Activated naive CD4-positive, alpha-beta T cell treated with Interleukin-2 at 50 U/mL for 16 hours (primary cell): ENCODE measurements around the gene ING3.
"Not testable (repeated sequence)": the region's sequence is repeated elsewhere in the genome, so short reads cannot be mapped to it uniquely, and the experiment has no call there.

ENCODE experiments used
- DNase-seq: peaks from one replicate; pipeline ENCODE4 v3.0.0-alpha.2; 2020

ING3 gene

GRCh38 chr7:121005058-121005457, 54.5 kb downstream of the ING3 start:
- DNase-seq, result not testable (repeated sequence)

GRCh38 chr7:121005996-121006584, 55.5 kb downstream of the ING3 start:
- no peak for DNase-seq

- DNase-seq, result no peak
Measured at GRCh38 chr7:121006711-121007315, 56.2 kb downstream of the ING3 start.

GRCh38 chr7:121008816-121009215, 58.2 kb downstream of the ING3 start:
- DNase-seq, result no peak

GRCh38 chr7:121011401-121011800, 60.8 kb downstream of the ING3 start:
- no peak for DNase-seq

- DNase-seq, result no peak
Measured at GRCh38 chr7:121012170-121012874, 61.7 kb downstream of the ING3 start.

GRCh38 chr7:121012919-121013318, 62.3 kb downstream of the ING3 start:
- no peak for DNase-seq

- DNase-seq, result no peak
Measured at GRCh38 chr7:121015560-121015959, 65.0 kb downstream of the ING3 start.

GRCh38 chr7:121016966-121017365, 66.4 kb downstream of the ING3 start:
- DNase-seq, result no peak

- no peak for DNase-seq
Measured at GRCh38 chr7:121017586-121017985, 67.0 kb downstream of the ING3 start.

- DNase-seq, result no peak
Measured at GRCh38 chr7:121019018-121019417, 68.4 kb downstream of the ING3 start.

- no peak for DNase-seq
Measured at GRCh38 chr7:121020249-121020988, 69.8 kb downstream of the ING3 start.

- DNase-seq, result no peak
Measured at GRCh38 chr7:121020989-121021969, 70.7 kb downstream of the ING3 start.

GRCh38 chr7:121023194-121023593, 72.6 kb downstream of the ING3 start:
- no peak for DNase-seq

GRCh38 chr7:121023683-121024511, 73.3 kb downstream of the ING3 start:
- no peak for DNase-seq

- DNase-seq, result no peak
Measured at GRCh38 chr7:121024611-121025010, 74.0 kb downstream of the ING3 start.

- DNase-seq, result no peak
Measured at GRCh38 chr7:121026159-121026558, 75.6 kb downstream of the ING3 start.

GRCh38 chr7:121026577-121027111, 76.1 kb downstream of the ING3 start:
- DNase-seq, result no peak
